SW480 (cell line): ENCODE measurements around the gene CRAT.

Experiments used
- DNase-seq: peaks from one replicate; pipeline ENCODE4 v3.0.0-alpha.2; 2016; ENCODE audit warnings: low spot score

CRAT gene

GRCh38 chr9:129110740-129111527, at the start of gene CRAT, which contains the start of gene PTPA:
Gene CRAT (minus strand): TSS chr9:129110793. CDS start chr9:129110509, 284 bp downstream.
Gene PTPA (plus strand): TSS chr9:129111415. CDS start chr9:129111601, 186 bp downstream.
- DNase-seq: peak; percentile 92

DNA sequence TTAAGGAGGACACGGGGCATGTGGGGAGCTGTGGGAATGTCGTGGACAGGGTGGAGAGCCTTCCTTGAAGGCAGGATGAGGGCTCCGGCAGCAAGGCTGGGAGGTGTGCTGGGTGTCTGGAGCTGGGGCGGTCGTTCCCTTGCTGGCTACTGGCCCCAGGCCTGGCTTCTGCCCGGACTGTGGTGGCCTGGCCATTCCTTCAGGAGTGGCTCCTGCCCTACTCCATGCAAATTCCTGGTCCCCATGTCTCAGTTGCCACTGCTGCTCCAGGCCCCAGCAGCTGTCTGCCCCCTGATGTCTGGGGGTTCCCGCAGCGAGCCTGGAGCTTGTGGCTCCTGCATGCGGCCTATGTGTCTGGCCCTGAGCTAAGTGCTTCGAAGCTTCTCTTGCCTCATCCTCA, 45.6 kb upstream of the CRAT start:
- DNase-seq: no peak

GRCh38 chr9:129154866-129155477, 44.4 kb upstream of the CRAT start:
- no peak for DNase-seq

DNA sequence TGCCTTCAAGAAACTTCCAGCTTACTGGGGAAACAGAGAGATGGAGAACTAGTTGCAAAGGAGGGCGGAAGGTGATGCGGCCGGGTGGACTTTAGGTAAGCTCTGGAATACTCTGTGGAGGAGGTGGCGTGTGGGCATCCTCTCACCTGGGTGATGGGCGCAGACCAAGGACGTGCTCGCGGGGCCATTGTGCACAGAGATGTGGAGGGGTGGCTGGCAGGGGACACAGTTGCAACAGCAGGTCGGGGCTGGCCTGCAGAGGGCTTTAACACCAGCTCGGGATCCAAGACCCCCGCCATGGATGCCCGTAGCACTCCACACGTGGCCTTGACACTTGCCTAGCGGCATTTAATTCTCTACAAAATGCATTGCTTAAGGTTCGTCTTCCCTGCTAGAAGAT, 40.9 kb upstream of the CRAT start:
- DNase-seq: no peak

DNA sequence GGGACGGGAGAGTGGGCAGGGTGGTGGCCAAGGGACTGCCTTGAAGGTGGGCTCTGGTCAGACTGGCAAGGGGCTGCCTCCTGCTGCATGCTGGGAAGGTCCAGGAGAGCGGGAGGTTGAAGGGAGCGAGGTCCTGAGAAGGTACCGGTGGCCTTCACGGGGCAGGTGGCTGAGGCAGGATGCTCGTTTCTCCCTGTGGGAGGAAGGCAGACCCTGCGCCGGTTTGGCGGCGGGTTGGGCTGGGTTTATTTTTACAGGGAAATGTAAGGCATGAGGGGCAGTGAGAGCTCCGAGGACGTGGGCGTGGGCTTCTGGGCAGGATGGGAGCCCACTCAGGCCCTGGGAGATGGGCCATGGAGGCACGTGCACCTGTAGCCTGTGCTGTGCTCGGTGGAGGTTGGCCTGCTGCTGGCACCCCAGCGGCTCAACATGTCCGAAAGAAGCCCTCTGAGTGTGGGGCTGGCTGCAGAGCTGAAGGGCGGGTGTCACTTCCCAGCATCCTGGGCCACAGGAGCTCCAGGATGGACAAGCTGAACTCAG, 40.1 kb upstream of the CRAT start:
- DNase-seq: no peak

- no peak for DNase-seq
Observed at GRCh38 chr9:129150122-129150521, 39.5 kb upstream of the CRAT start.

DNA sequence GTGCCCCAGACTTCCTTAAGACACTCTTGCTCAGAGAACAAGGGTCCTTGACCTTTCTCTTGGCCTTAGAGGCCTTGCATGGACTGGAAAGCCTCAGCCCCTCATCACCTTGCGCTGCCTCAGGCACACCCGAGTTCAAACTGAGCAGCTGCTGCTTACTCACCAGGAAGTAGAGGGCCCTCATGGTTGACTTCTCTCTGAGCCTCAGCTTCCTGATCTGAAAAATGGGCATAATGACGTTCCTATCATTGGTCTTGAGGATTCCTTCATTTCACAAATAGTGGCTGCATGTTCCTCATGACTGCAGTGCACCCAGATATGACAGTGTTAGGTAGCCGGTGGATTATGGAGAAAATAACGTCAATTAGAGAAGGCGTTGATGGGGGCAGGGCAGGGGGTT, 38.8 kb upstream of the CRAT start:
- no peak for DNase-seq

DNA sequence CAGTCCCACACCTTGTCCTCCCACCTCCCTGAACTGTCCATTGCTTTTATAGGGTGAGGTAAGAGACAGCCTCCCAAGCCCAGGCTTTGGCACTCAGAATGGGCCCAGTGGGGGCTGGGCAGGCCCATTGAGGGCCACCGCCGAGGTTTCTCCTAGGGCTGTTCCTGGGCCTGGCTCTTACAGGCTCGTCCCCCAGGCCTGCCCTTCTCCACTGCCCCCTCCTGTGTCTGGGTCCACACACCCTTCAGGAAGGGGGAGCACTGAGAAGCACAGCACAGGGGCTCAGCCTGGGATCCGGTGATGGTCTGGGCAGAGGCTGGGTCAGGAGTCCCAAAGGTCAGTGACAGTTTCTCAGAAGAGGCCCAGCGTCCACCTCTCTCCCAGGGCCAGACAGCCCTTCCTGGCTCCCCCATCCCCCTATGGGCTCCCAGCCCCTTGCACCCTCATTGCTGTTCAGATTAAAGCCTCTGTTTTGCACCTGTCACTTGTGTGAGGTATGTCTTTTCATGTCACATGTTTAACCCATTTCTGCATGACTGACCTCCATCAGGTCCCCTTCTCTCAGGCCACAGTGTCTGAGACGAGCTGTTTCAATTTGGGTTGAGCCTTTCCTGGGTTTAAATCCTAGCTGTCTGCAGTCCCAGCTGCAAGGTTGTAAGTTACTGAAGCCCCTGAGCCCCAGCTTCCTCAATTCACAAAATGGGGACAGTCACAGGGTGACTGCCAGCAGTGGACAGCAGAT, 38.0 kb upstream of the CRAT start:
- no peak for DNase-seq

- DNase-seq: no peak
Observed at GRCh38 chr9:129146441-129146941, 35.9 kb upstream of the CRAT start.

DNA sequence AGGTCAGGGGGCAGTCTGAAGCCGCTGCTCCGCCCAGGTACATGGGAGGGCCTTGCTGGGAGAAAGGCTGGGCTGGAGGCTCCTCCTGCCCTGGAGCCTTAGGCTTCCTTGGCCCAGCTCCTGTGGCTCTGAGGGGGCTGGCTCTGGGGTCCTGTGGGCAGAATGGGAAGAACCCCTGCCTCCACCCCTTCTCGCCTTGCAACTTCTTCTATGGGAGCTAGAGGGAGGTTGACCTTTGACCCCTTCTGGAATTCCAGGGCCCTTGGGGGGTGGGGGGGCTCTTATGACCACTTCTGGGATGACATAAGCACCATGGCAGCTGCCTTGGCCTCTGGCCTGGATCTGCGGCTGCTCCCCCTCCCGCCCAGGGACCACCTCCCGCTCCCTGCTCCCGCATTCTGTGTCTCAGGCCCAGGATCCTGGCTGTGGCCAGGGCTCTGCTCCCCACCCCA, 35.3 kb upstream of the CRAT start:
- no peak for DNase-seq

DNA sequence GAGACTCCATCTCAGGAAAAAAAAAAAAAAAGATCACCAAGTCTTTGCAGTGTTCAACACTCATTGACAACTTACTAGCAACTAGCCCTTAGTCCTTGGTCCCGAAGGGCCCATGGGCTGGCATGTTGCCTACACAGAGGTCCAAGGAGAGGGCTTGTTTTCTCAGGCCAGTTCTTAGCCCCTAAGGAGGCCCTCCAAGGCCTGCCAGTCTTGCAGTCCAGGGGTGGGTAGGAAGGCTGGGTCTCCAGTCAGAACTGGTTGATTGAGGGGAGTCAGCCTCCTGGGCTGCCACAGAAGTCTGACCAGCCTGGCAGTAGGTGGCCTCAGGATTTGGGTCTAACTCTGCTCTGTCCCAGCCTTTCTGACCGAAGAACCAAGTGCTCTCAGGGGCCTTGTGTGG, 34.7 kb upstream of the CRAT start:
- DNase-seq: no peak

DNA sequence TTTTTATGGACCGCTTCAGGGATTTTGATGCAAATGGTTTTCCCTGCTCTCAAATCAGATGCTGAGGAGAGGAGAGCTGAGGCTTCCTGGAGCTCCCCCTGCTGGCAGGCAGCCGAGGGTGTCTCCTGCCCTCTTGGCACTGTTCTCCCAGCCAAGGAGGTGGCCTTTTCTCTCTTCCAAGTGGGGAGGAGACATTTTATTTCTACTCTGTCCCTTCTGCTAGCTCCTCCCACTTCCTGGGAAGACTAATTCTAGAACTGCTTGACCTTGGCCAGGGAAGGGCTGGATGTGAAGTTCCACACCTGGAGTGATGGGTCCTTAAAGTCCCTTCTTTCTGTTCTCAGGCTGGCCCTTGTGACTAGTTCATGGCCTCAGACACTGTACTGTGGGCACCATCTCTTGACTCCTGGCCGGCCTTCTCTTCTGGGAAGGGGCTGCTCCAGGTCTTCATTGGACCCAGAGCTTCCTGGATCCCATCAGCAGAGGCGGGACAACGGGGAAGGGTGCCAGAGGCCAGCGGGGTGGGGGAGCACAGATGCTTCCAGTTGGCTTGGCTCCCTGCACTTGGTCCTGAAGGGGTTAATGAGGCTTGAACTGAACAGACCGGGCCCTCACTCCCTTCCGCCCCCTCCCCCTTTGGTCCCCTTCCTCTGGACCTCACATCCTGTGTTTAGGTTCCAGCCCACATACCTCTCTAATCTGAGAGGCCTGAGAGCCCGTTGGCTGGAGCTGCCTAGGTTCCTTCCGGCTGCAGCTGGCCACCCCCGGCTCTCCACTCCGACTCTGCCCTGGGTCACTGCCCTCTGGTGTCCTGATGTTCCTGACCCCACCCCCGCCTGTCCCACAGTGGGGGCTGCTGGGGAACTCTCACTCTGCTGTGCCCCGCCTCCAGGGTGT, 32.7 kb upstream of the CRAT start:
- peak; percentile 79 for DNase-seq

DNA sequence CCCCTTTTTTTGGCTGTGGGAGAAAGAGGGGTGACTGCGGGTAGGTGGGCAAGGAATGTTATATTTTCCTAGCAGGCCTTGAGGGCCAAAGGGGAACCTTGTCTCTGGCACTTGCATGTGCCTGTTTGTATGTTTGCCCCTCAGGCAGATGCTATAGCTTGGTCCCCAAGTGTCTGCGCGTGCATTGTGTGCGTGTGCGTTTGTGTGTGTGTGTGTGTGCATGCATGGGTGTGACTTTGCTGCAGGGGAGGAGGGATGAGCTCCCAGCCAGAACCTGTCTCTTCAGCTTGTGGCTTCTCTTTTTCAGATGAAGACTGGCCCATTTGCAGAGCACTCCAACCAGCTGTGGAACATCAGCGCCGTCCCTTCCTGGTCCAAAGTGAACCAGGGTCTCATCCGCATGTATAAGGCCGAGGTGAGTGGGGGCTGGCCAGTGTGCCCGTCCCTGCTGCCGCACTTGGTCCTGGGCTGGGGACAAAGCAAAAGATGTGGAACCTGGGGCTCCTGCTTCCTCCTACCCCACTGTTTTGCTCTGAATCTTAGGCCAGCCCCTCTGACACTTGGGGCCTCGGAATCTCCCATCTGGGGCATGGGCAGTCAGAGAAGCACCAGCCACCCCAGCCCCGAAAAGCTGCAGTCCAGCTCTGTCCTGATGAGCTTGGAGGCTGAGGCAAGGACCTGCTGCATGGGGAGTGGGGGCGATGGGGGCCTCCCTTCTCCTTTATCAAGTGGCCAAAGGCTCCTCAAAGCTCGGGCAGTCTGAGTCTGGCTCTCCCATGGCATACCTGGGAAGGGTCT, 31.7 kb upstream of the CRAT start:
- DNase-seq: no peak

- peak; percentile 76 for DNase-seq
Observed at GRCh38 chr9:129141066-129142041, 30.8 kb upstream of the CRAT start.

DNA sequence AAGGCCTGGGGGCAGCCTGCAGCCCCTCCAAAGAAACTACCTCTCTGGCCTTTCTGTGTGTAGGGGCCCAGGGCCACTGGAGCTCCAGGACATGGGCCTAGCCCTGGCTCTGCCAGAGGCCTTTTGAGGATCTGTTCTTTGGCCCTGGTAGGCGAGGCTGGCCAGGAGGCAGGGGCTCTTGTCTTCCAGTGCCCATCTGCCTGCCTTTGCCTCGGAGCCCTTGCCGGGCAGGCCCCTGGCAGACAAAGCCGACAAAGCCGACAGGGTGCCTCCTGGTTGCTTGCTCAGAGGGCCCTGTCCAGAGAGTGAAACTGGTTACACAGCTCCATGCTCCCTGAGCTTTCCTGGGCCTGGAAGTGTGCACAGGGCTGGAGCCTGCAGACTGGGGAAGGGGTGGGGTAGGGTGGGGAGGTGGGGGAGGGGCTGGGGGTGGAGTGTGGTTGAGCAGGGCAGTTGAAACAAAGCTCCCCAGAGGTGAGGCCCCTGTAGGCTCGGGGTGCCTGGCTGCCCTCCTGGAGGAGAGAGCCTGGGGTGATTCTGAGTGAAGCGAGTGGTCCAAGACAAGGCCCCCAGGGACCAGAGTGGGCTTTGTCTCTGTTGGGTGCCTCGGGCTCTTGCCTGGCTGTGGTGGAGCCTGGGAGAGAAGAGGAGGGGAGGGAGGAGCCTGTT, 29.9 kb upstream of the CRAT start:
- peak; percentile 64 for DNase-seq

- DNase-seq: peak; percentile 99
Observed at GRCh38 chr9:129139993-129140396, 29.4 kb upstream of the CRAT start.

GRCh38 chr9:129139233-129139992, 28.8 kb upstream of the CRAT start:
- DNase-seq: peak; percentile 92
